A549 (cell line): ENCODE measurements around the gene LGALS7. TPM values are rescaled to one million over a fixed set of nuclear protein-coding genes. Genes with fewer than 3 reads are reported as not detected.

ENCODE experiments used
- ATAC-seq, 2 experiments: fragments of 200-7000 bp in 1 of 2; fragments of >200 bp in 1 of 2; cut with Nextera tagmentation in 1 of 2; cut with Tn5 transposase in 1 of 2; 3 replicates each; pipeline versions ENCODE4 v1.8.0 to v1.9.1; 2018 to 2020; ENCODE audit warnings: mild to moderate bottlenecking in 1 of 2, moderate library complexity in 1 of 2
- CTCF ChIA-PET: fragments of 300-600 bp; sonication (Branson Sonifier 250); formaldehyde crosslinking; extraction: SDS; loops from one replicate; lab custom pipeline; 2021; ENCODE audit warnings: antibody characterized with exemption, inconsistent platforms; lab: Yijun Ruan, JAX
- POLR2A ChIA-PET: fragments of 350-600 bp; formaldehyde crosslinking; extraction: SDS; loops from one replicate; lab custom pipeline; 2021; ENCODE audit warnings: antibody characterized with exemption, inconsistent platforms; lab: Yijun Ruan, JAX
- DNase-seq, 2 experiments: peaks; one replicate each; pipeline versions ENCODE4 v3.0.0 to v3.0.0-alpha.2; 2011 to 2016; ENCODE audit warnings: low read depth in 1 of 2, low spot score in 1 of 2
- FAIRE-seq: peaks from 2 replicates; lab custom pipeline; 2011; peaks lifted over from hg19 to GRCh38; lab: Jason Lieb, UNC
- H3K27ac ChIP-seq, 2 experiments: fragments of >200 bp; sonication (Bioruptor Twin); formaldehyde crosslinking; 3 replicates each; pipeline ENCODE4 v1.5.1; 2016 to 2017
- H3K4me1 ChIP-seq: fragments of >200 bp; sonication (Bioruptor Twin); formaldehyde crosslinking; 3 replicates; pipeline ENCODE4 v1.6.1; 2016
- H3K4me2 ChIP-seq: fragments of >200 bp; sonication (Bioruptor Twin); formaldehyde crosslinking; 3 replicates; pipeline ENCODE4 v1.6.1; 2016
- H3K4me3 ChIP-seq: fragments of >200 bp; sonication (Bioruptor Twin); formaldehyde crosslinking; 3 replicates; pipeline ENCODE4 v1.5.1; 2016
- H3K9me3 ChIP-seq: fragments of >200 bp; sonication (Bioruptor Twin); formaldehyde crosslinking; 3 replicates; pipeline ENCODE4 v1.6.1; 2016
- BHLHE40 ChIP-seq: IDR thresholded peaks from 2 replicates; pipeline ENCODE4 v1.6.1; 2012; ENCODE audit warnings: low read depth, low read length, inconsistent platforms
- CHD2 ChIP-seq: fragments of 150-350 bp; IDR thresholded peaks from 2 replicates; pipeline ENCODE4 v1.6.1; 2014; ENCODE audit warnings: low read length; ENCODE audit not compliant: partially characterized antibody
- CHD4 ChIP-seq: fragments of 200-600 bp; sonication (generic); IDR thresholded peaks from 2 replicates; pipeline ENCODE4 v1.6.1; 2016; ENCODE audit warnings: antibody characterized with exemption, mild to moderate bottlenecking, borderline replicate concordance
- EHF ChIP-seq: fragments of 250-450 bp; sonication (Bioruptor Pico); IDR thresholded peaks from 2 replicates; pipeline ENCODE4 v1.5.0; 2020; ENCODE audit warnings: mild to moderate bottlenecking
- EHMT2 ChIP-seq: fragments of 200-600 bp; sonication (generic); IDR thresholded peaks from 2 replicates; pipeline ENCODE4 v1.6.1; 2016; ENCODE audit warnings: antibody characterized with exemption, low read depth, mild to moderate bottlenecking, moderate library complexity
- FOXS1 ChIP-seq: fragments of 250-450 bp; sonication (Bioruptor Pico); IDR thresholded peaks from 2 replicates; pipeline ENCODE4 v1.5.0; 2020; ENCODE audit warnings: mild to moderate bottlenecking, moderate library complexity
- GATA3 ChIP-seq: IDR thresholded peaks from 2 replicates; pipeline ENCODE4 v1.6.1; 2012; ENCODE audit warnings: borderline replicate concordance
- HDAC2 ChIP-seq: fragments of 200-600 bp; sonication (generic); IDR thresholded peaks from 2 replicates; pipeline ENCODE4 v1.6.1; 2016
- HEYL ChIP-seq: fragments of 250-450 bp; sonication (Bioruptor Pico); IDR thresholded peaks from 2 replicates; pipeline ENCODE4 v1.8.0; 2021; ENCODE audit warnings: mild to moderate bottlenecking, moderate library complexity
- HOXA7 ChIP-seq: fragments of 250-450 bp; sonication (Bioruptor Pico); IDR thresholded peaks from 2 replicates; pipeline ENCODE4 v1.5.0; 2020; ENCODE audit warnings: mild to moderate bottlenecking, moderate library complexity
- HOXB13 ChIP-seq: fragments of 250-450 bp; sonication (Bioruptor Pico); IDR thresholded peaks from 2 replicates; pipeline ENCODE4 v1.5.0; 2020; ENCODE audit warnings: low read depth, mild to moderate bottlenecking, moderate library complexity
- JUNB ChIP-seq: fragments of >200 bp; sonication (Bioruptor Twin); formaldehyde crosslinking; IDR thresholded peaks from 2 replicates; pipeline ENCODE4 v1.6.1; 2016
- KDM1A ChIP-seq: fragments of 200-600 bp; sonication (generic); IDR thresholded peaks from 2 replicates; pipeline ENCODE4 v1.6.1; 2016; ENCODE audit warnings: low read depth, mild to moderate bottlenecking
- KDM5A ChIP-seq: fragments of 200-600 bp; sonication (generic); IDR thresholded peaks from 2 replicates; pipeline ENCODE4 v1.6.1; 2016; ENCODE audit warnings: antibody characterized with exemption, mild to moderate bottlenecking
- MAFK ChIP-seq: fragments of 450-650 bp; IDR thresholded peaks from 2 replicates; pipeline ENCODE4 v1.6.1; 2014; ENCODE audit not compliant: partially characterized antibody
- MAZ ChIP-seq: fragments of 150-350 bp; IDR thresholded peaks from 2 replicates; pipeline ENCODE4 v1.6.1; 2014; ENCODE audit warnings: antibody characterized with exemption, low read depth, low read length, borderline replicate concordance
- NPAS2 ChIP-seq: fragments of 250-450 bp; sonication (Bioruptor Pico); IDR thresholded peaks from 2 replicates; pipeline ENCODE4 v1.8.0; 2022; ENCODE audit warnings: mild to moderate bottlenecking, moderate library complexity, borderline replicate concordance
- NR3C1 ChIP-seq: fragments of >200 bp; sonication (Bioruptor Twin); formaldehyde crosslinking; IDR thresholded peaks from 3 replicates; pipeline ENCODE4 v1.6.1; 2017
- RAD21 ChIP-seq, 2 experiments: fragments of >200 bp in 1 of 2; sonication (Bioruptor Twin) in 1 of 2; formaldehyde crosslinking in 1 of 2; IDR thresholded peaks in 1 of 2; conservative IDR thresholded peaks in 1 of 2; 2 replicates in 1 of 2; 3 replicates in 1 of 2; pipeline ENCODE4 v1.6.1; 2012 to 2018; ENCODE audit warnings: inconsistent platforms in 1 of 2
- RFX5 ChIP-seq: fragments of 450-650 bp; IDR thresholded peaks from 2 replicates; pipeline ENCODE4 v1.7.1; 2014; ENCODE audit warnings: antibody characterized with exemption, mild to moderate bottlenecking, moderate library complexity
- SMC3 ChIP-seq: fragments of >200 bp; sonication (Bioruptor Twin); formaldehyde crosslinking; IDR thresholded peaks from 3 replicates; pipeline ENCODE4 v1.6.1; 2018; ENCODE audit warnings: inconsistent platforms
- SREBF2 ChIP-seq: fragments of 450-650 bp; IDR thresholded peaks from 2 replicates; pipeline ENCODE4 v1.6.1; 2014; ENCODE audit warnings: mild to moderate bottlenecking, moderate library complexity
- TP53 ChIP-seq: fragments of 250-450 bp; sonication (Bioruptor Pico); IDR thresholded peaks from 2 replicates; pipeline ENCODE4 v1.5.0; 2021; ENCODE audit warnings: mild to moderate bottlenecking, moderate library complexity
- ZC3H11A ChIP-seq: fragments of 450-650 bp; IDR thresholded peaks from 2 replicates; pipeline ENCODE4 v1.6.1; 2014; ENCODE audit warnings: antibody characterized with exemption, mild to moderate bottlenecking
- ZFP36 ChIP-seq: fragments of 450-650 bp; IDR thresholded peaks from 2 replicates; pipeline ENCODE4 v1.6.1; 2014; ENCODE audit warnings: borderline replicate concordance; ENCODE audit not compliant: partially characterized antibody
- WGBS: methylation state at CpG from one replicate; pipeline ENCODE4 v1.1.6; 2017; ENCODE audit errors: missing lambda C conversion rate; 5-methylcytosine and 5-hydroxymethylcytosine counted together
- polyA plus RNA-seq, 4 experiments: library from polyadenylated mRNA; depleted of rRNA in 3 of 4; stranded (reverse); fragments of >200 nt; fragmentation: RNase III in 1 of 4; extraction: RNeasy Plus Mini Kit Qiagen cat#74134 plus additional on column Dnase treatment in 1 of 4; gene quantifications; 2 replicates in 3 of 4; 3 replicates in 1 of 4; pipeline ENCODE4 v1.2.3, GENCODE V29; 2011 to 2017
- TF ChIP-seq, protein P1 (sequence below): fragments of >200 bp; sonication (Bioruptor Twin); formaldehyde crosslinking; IDR thresholded peaks from 3 replicates; pipeline ENCODE4 v1.6.1; 2016
- TF ChIP-seq, protein P2 (sequence below): fragments of 250-450 bp; sonication (Bioruptor Pico); IDR thresholded peaks from 2 replicates; pipeline ENCODE4 v1.5.0; 2020; ENCODE audit warnings: low read depth, mild to moderate bottlenecking, moderate library complexity
- TF ChIP-seq, protein P3 (sequence below): fragments of 450-650 bp; IDR thresholded peaks from 2 replicates; pipeline ENCODE4 v1.6.1; 2014; ENCODE audit warnings: antibody characterized with exemption
- TF ChIP-seq, protein P4 (sequence below): IDR thresholded peaks from 2 replicates; pipeline ENCODE4 v1.6.1; 2012
- TF ChIP-seq, protein P5 (sequence below): IDR thresholded peaks from 2 replicates; pipeline ENCODE4 v1.6.1; 2012

LGALS7 gene
- polyA plus RNA-seq, 2 of the 4 experiments (the other 2 are of a cell fraction): not detected

DNA sequence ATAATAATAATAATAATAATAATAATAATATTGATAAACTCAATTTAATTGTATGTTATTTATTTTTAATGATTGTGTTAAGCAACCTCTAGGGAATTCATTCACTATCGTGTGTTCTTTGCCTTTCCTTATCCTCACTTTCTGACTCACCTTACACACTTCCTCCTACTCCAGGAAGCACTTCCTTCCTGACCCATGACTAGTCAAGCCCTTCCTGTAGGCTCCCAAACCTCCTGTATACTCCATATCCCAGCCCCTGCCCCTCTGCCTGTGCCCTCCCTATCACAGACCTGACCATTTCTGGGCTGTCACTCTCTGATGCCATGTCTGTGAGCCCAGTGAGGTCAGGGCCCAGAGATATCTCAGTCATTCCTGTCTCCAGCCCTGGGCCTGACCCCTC is 31.9 kb upstream of the LGALS7 start:
- ChIA-PET POLR2A (interaction anchor here (0.6 kb wide), 1 partner anchor 24 kb away, joined by 4 read pairs; no protein-coding TSS in a partner anchor), CTCF (interaction anchor here (0.6 to 3.3 kb wide), 6 partner anchors 11 to 157 kb away, joined by 3 to 8 read pairs (median 4); partner anchors contain the start of genes MRPS12 and SARS2)

DNA sequence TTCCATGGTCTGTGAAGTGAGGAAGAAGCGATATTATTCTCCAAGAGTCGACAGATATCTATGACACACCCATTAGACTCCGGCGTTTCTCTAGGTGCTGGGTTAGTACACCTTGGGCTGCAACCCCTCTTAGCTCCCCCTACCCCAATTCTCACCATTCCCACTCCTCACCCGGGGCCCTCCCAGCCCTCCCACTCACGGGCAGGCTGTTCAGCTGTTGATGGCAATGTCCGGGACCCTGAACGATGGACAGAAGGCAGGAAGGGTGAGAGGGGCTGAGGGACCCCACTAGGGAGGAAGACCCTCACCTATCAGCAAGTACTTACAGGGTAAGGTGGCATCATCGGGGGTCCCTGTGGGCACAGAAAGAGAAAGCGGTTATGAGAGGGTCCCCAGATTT is 30.2 kb upstream of the LGALS7 start:
- ATAC-seq: no peak
- POLR2A ChIA-PET: no interaction called here
- H3K4me2 ChIP-seq: no peak overlapping the region

More for the DNA sequence above, 31.9 kb upstream of the LGALS7 start:
- no peak for FAIRE-seq
- ATAC-seq: peak in 1 of 2 experiments; percentile 27; a peak in 1 of 6 replicates
- TF ChIP-seq CHD2 (no peak), FOXS1 (no peak), ZFP36 (no peak), SMC3 (no peak), HOXB13 (CRISPR knock-in tag) (no peak), HEYL (CRISPR knock-in tag) (no peak), RFX5 (no peak), CHD4 (no peak), MAFK (no peak), HDAC2 (no peak), TP53 (no peak), NPAS2 (CRISPR knock-in tag) (no peak), MAZ (no peak)
- TF ChIP-seq, protein P1, sequence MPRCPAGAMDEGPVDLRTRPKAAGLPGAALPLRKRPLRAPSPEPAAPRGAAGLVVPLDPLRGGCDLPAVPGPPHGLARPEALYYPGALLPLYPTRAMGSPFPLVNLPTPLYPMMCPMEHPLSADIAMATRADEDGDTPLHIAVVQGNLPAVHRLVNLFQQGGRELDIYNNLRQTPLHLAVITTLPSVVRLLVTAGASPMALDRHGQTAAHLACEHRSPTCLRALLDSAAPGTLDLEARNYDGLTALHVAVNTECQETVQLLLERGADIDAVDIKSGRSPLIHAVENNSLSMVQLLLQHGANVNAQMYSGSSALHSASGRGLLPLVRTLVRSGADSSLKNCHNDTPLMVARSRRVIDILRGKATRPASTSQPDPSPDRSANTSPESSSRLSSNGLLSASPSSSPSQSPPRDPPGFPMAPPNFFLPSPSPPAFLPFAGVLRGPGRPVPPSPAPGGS: no peak
- TF ChIP-seq, protein P2, sequence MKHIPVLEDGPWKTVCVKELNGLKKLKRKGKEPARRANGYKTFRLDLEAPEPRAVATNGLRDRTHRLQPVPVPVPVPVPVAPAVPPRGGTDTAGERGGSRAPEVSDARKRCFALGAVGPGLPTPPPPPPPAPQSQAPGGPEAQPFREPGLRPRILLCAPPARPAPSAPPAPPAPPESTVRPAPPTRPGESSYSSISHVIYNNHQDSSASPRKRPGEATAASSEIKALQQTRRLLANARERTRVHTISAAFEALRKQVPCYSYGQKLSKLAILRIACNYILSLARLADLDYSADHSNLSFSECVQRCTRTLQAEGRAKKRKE (CRISPR knock-in tag): no peak
- TF ChIP-seq, protein P3, sequence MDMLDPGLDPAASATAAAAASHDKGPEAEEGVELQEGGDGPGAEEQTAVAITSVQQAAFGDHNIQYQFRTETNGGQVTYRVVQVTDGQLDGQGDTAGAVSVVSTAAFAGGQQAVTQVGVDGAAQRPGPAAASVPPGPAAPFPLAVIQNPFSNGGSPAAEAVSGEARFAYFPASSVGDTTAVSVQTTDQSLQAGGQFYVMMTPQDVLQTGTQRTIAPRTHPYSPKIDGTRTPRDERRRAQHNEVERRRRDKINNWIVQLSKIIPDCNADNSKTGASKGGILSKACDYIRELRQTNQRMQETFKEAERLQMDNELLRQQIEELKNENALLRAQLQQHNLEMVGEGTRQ: no peak
- WGBS: 60% methylated on average over 1 of the region's 1 CpG
- peak in 1 of 2 experiments; percentile 25 for DNase-seq
- H3K4me3 ChIP-seq: no peak overlapping the region
- no peak overlapping the region for H3K4me2 ChIP-seq
- peak overlapping the region; percentile 35 to 62; a peak in 5 of 6 replicates for H3K27ac ChIP-seq
- no peaks in the 10 kb centered on the region for H3K9me3 ChIP-seq
- H3K4me1 ChIP-seq: peaks cover 23% of the 10 kb centered on the region

More for the DNA sequence above, 30.2 kb upstream of the LGALS7 start:
- Histone ChIP-seq H3K27ac (peak overlapping the region in 1 of 2 experiments; percentile 9; a peak in 1 of 6 replicates), H3K4me3 (no peak overlapping the region), H3K9me3 (no peaks in the 10 kb centered on the region; the same call in 2 of the 3 replicates), H3K4me1 (peaks cover 39% of the 10 kb centered on the region)
- no peak for DNase-seq
- TF ChIP-seq GATA3: no peak
- TF ChIP-seq HOXB13 (CRISPR knock-in tag): no peak
- no peak for TF ChIP-seq NR3C1
- no peak for TF ChIP-seq EHMT2
- no peak for TF ChIP-seq SREBF2
- TF ChIP-seq MAFK: no peak
- no peak for TF ChIP-seq JUNB
- no peak for TF ChIP-seq CHD4
- TF ChIP-seq KDM1A: no peak
- TF ChIP-seq ZC3H11A: no peak
- TF ChIP-seq, protein P4, sequence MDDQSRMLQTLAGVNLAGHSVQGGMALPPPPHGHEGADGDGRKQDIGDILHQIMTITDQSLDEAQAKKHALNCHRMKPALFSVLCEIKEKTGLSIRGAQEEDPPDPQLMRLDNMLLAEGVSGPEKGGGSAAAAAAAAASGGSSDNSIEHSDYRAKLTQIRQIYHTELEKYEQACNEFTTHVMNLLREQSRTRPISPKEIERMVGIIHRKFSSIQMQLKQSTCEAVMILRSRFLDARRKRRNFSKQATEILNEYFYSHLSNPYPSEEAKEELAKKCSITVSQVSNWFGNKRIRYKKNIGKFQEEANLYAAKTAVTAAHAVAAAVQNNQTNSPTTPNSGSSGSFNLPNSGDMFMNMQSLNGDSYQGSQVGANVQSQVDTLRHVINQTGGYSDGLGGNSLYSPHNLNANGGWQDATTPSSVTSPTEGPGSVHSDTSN: no peak
- TF ChIP-seq RAD21 (conservative IDR thresholded peaks at IDR 0.05 in 1 of 2, IDR thresholded peaks at IDR 0.05 in 1 of 2): no peak
- TF ChIP-seq, protein P5, sequence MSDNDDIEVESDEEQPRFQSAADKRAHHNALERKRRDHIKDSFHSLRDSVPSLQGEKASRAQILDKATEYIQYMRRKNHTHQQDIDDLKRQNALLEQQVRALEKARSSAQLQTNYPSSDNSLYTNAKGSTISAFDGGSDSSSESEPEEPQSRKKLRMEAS: no peak
- no peak for TF ChIP-seq BHLHE40
- TF ChIP-seq HOXA7: no peak
- no peak for TF ChIP-seq KDM5A
- no peak for TF ChIP-seq EHF (CRISPR knock-in tag)
- CTCF ChIA-PET: interaction anchor here (1.3 to 1.9 kb wide), 4 partner anchors 9 to 84 kb away, joined by 3 to 7 read pairs (median 5); no protein-coding TSS in a partner anchor
- FAIRE-seq: no peak
- 86% methylated on average over 10 of the region's 10 CpGs for WGBS
